Osteocyte (in vitro differentiated cells): ENCODE measurements around the gene VAV3. TPM values are rescaled to one million over a fixed set of nuclear protein-coding genes. Genes with fewer than 3 reads are reported as not detected.

ENCODE experiments used
- DNase-seq: peaks from one replicate; pipeline ENCODE4 v3.0.0; 2021; ENCODE audit warnings: mixed read lengths; ENCODE audit not compliant: unreplicated experiment; ENCODE audit errors: extremely low spot score
- H3K27ac Mint-ChIP-seq: one replicate; pipeline ENCODE4 v1.8.0; 2021; ENCODE audit warnings: mild to moderate bottlenecking, mixed read lengths; ENCODE audit not compliant: unreplicated experiment
- H3K27me3 Mint-ChIP-seq: one replicate; pipeline ENCODE4 v1.8.0; 2021; ENCODE audit warnings: mixed read lengths; ENCODE audit not compliant: unreplicated experiment
- H3K36me3 Mint-ChIP-seq: one replicate; pipeline ENCODE4 v1.8.0; 2021; ENCODE audit warnings: mixed read lengths; ENCODE audit not compliant: unreplicated experiment
- H3K4me1 Mint-ChIP-seq: one replicate; pipeline ENCODE4 v1.8.0; 2021; ENCODE audit warnings: mixed read lengths; ENCODE audit not compliant: unreplicated experiment
- H3K4me3 Mint-ChIP-seq: one replicate; pipeline ENCODE4 v1.8.0; 2021; ENCODE audit warnings: mild to moderate bottlenecking, moderate library complexity, mixed read lengths; ENCODE audit not compliant: unreplicated experiment
- H3K9me3 Mint-ChIP-seq: one replicate; pipeline ENCODE4 v1.8.0; 2021; ENCODE audit warnings: mixed read lengths; ENCODE audit not compliant: unreplicated experiment
- CTCF ChIP-seq: fragments of 200-600 bp; sonication (generic); IDR thresholded peaks from 2 replicates; pipeline ENCODE4 v1.5.0; 2021; ENCODE audit warnings: antibody characterized with exemption, mild to moderate bottlenecking, moderate library complexity
- microRNA-seq: library from miRNA; unstranded; fragments of <30 nt; microRNA quantifications from one replicate; pipeline ENCODE4 v1.1.0, GENCODE V29; 2020; ENCODE audit not compliant: unreplicated experiment
- total RNA-seq: library from RNA; stranded (reverse); gene quantifications from 2 replicates; pipeline ENCODE4 v1.2.1, GENCODE V29; 2021

VAV3 gene
- total RNA-seq, 1 donor from 2014 or later: not detected

GRCh38 chr1:107525145-107525544, 439.8 kb downstream of the VAV3 start:
- no peaks in the 10 kb centered on the region for H3K4me1 Mint-ChIP-seq
- no peaks in the 10 kb centered on the region for H3K9me3 Mint-ChIP-seq
- TF ChIP-seq CTCF: no peak
- no peak overlapping the region for H3K4me3 Mint-ChIP-seq
- H3K27ac Mint-ChIP-seq: no peak overlapping the region
- DNase-seq: no peak
- H3K27me3 Mint-ChIP-seq: no peaks in the 10 kb centered on the region
- no peaks in the 10 kb centered on the region for H3K36me3 Mint-ChIP-seq

- H3K36me3 Mint-ChIP-seq: no peaks in the 10 kb centered on the region
- peaks cover 3% of the 10 kb centered on the region for H3K9me3 Mint-ChIP-seq
- TF ChIP-seq CTCF: no peak
- no peaks in the 10 kb centered on the region for H3K4me1 Mint-ChIP-seq
- no peak overlapping the region for H3K27ac Mint-ChIP-seq
- no peak for DNase-seq
- H3K4me3 Mint-ChIP-seq: no peak overlapping the region
- no peaks in the 10 kb centered on the region for H3K27me3 Mint-ChIP-seq
Measured at GRCh38 chr1:107524301-107524700, 440.7 kb downstream of the VAV3 start.

- H3K9me3 Mint-ChIP-seq: peaks cover 3% of the 10 kb centered on the region
- H3K27ac Mint-ChIP-seq: no peak overlapping the region
- no peak for DNase-seq
- H3K4me3 Mint-ChIP-seq: no peak overlapping the region
- H3K36me3 Mint-ChIP-seq: no peaks in the 10 kb centered on the region
- TF ChIP-seq CTCF: no peak
- no peaks in the 10 kb centered on the region for H3K27me3 Mint-ChIP-seq
- no peaks in the 10 kb centered on the region for H3K4me1 Mint-ChIP-seq
Measured at GRCh38 chr1:107523736-107524135, 441.2 kb downstream of the VAV3 start.

- DNase-seq: no peak
- Mint-ChIP-seq H3K9me3 (peaks cover 3% of the 10 kb centered on the region), H3K4me1 (no peaks in the 10 kb centered on the region), H3K4me3 (no peak overlapping the region), H3K27ac (no peak overlapping the region), H3K27me3 (no peaks in the 10 kb centered on the region), H3K36me3 (no peaks in the 10 kb centered on the region)
- no peak for TF ChIP-seq CTCF
Measured at GRCh38 chr1:107523061-107523460, 441.9 kb downstream of the VAV3 start.

Small RNA genes within 50 kb of the gene (microRNA-seq; reads per million reads assigned to microRNA genes)
- not detected for gene MIR7852

Other genes starting within 250 kb of the VAV3 start
- 40.4 and 41.3 TPM in 2 replicates for gene SLC25A24, start 235.2 kb upstream of the VAV3 start, total RNA-seq